Skin epidermis (tissue), 12 donors: ENCODE data around the gene PLPPR3.
"Not testable (repeated sequence)": the region's sequence is repeated elsewhere in the genome, so short reads cannot be mapped to it uniquely, and the experiment has no call there.

ENCODE experiments used
- H3K27ac ChIP-seq, 21 experiments: fragments of 200-600 bp; sonication (generic) in 11 of 21; one replicate each; pipeline ENCODE4 v1.5.0; 2020; ENCODE audit warnings: mild to moderate bottlenecking in 3 of 21, inconsistent platforms in 2 of 21, moderate library complexity in 2 of 21
- H3K4me3 ChIP-seq, 7 experiments: fragments of 200-600 bp; sonication (generic) in 2 of 7; one replicate each; pipeline ENCODE4 v1.5.0; 2020; ENCODE audit warnings: inconsistent platforms in 2 of 7, mild to moderate bottlenecking in 2 of 7, moderate library complexity in 1 of 7

The PLPPR3 gene

DNA sequence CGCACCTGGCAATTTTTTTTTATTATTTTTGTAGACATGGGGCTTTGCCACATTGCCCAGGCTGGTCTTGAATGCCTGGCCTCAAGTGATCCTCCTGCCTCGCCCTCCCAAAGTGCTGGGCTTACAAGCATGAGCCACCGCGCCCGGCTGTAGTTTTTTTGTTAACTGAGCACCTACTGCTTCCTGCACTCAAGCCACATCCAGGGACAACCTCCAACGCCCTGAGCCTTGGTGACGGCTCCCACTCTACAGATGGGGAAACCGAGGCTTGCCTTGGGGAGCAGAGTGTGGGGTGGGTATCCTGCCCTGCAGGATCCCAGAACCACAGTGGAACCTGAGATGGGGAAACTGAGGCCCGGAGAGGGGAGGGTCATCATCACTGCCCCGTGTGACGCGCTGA lies 33.4 kb upstream of the PLPPR3 start:
- H3K27ac ChIP-seq: no peak overlapping the region
- no peak overlapping the region for H3K4me3 ChIP-seq

DNA sequence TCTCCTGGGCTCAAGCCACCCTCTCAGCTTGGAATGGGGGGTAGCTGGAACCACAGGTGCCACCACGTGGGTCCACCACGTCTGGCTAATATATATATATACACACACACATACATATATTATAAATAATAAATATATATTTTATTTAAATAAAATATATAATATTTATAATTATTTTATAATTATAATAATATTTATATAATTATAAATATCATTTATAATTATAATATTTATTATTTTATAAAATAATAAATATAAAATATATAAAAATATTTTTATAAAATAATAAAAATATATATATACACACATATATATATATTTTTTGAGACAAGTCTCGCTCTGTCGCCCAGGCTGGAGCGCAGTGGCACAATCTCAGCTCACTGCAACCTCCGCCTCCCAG lies 32.8 kb upstream of the PLPPR3 start:
- H3K27ac ChIP-seq: no peak overlapping the region
- H3K4me3 ChIP-seq: no peak overlapping the region

DNA sequence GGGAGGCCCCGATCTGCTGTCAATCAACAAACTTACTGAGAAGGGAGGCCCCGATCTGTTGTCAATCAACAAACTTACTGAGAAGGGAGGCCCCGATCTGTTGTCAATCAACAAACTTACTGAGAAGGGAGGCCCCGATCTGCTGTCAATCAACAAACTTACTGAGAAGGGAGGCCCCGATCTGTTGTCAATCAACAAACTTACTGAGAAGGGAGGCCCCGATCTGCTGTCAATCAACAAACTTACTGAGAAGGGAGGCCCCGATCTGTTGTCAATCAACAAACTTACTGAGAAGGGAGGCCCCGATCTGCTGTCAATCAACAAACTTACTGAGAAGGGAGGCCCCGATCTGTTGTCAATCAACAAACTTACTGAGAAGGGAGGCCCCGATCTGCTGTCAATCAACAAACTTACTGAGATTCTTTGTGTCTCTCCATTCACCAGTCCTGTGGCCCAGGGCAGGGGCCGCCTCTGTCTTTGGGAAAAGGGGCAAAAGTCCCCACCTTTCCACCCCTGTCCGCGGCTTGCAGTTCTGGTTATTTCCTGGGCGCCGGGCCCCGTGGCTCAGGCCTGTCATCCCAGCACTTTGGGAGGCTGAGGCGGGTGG lies 32.0 kb upstream of the PLPPR3 start:
- not testable (repeated sequence) for H3K27ac ChIP-seq

DNA sequence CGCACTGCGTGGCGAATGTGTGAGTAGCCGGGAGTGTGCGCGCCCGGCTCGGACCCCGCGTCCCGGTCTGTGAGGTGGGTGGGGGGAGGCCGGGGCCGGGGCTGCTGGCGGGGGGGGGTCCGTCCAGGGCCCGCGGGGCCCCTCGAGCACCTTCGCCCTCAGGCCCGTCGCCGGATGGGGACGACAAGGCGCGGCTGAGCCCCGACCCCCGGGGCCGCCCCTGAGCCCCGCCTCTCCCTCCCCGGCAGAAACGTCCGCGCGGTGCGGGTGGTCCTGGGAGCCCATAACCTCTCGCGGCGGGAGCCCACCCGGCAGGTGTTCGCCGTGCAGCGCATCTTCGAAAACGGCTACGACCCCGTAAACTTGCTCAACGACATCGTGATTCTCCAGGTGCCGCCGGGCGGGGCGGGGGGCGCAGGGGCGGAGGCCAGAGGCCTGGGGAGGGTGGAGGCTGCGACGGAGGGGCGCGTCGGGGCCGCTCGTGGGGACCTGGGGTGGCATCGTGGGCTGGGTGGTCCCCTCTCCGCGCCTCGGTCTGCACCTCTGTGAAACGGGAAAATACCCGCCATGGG lies 31.3 kb upstream of the PLPPR3 start:
- Histone ChIP-seq H3K4me3 (no peak overlapping the region), H3K27ac (peak overlapping the region in 2 of 21 experiments; percentile 12 to 16)

More for the DNA sequence above, 32.0 kb upstream of the PLPPR3 start:
- not testable (repeated sequence) for H3K4me3 ChIP-seq

DNA sequence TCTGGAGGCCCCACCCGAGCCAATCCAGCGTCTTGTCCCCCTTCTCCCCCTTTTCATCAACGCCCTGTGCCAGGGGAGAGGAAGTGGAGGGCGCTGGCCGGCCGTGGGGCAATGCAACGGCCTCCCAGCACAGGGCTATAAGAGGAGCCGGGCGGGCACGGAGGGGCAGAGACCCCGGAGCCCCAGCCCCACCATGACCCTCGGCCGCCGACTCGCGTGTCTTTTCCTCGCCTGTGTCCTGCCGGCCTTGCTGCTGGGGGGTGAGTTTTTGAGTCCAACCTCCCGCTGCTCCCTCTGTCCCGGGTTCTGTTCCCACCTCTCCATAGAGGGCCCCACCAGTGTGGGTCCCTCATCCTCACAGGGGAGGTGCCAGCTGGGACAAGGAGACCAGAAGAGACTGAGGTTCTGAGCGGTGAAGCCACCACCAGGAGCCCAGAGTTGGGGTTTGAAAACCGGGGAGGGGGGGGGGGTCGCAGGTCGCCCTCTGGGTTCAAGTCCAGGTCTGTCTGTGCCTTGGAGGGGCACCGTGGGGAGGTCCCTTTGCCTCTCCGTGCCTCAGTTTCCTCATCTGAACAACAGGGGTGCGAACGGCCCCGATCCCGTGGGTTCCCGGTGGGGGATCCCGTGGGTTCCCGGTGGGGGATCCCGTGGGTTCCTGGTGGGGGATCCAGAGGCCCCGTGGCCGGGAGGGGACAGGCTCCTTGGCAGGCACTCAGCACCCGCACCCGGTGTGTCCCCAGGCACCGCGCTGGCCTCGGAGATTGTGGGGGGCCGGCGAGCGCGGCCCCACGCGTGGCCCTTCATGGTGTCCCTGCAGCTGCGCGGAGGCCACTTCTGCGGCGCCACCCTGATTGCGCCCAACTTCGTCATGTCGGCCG lies 30.6 kb upstream of the PLPPR3 start, which contains the start of gene ELANE:
Gene ELANE (plus strand): TSS at position 168 of the 878 bp plus-strand sequence. CDS start 26 bp downstream, at position 194.
- peak within 1 kb of the TSS in 13 of 21 experiments; percentile 0 to 84 (median 57) for H3K27ac ChIP-seq
- no peak within 1 kb of the TSS for H3K4me3 ChIP-seq

DNA sequence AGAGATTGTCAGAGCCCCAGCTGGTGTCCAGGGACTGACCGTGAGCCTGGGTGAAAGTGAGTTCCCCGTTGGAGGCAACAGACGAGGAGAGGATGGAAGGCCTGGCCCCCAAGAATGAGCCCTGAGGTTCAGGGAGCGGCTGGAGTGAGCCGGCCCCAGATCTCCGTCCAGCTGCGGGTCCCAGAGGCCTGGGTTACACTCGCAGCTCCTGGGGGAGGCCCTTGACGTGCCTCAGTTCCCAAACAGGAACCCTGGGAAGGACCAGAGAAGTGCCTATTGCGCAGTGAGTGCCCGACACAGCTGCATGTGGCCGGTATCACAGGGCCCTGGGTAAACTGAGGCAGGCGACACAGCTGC lies 29.2 kb upstream of the PLPPR3 start:
- Histone ChIP-seq H3K27ac (peak overlapping the region in 20 of 21 experiments; percentile 0 to 84 (median 48)), H3K4me3 (no peak overlapping the region)

DNA sequence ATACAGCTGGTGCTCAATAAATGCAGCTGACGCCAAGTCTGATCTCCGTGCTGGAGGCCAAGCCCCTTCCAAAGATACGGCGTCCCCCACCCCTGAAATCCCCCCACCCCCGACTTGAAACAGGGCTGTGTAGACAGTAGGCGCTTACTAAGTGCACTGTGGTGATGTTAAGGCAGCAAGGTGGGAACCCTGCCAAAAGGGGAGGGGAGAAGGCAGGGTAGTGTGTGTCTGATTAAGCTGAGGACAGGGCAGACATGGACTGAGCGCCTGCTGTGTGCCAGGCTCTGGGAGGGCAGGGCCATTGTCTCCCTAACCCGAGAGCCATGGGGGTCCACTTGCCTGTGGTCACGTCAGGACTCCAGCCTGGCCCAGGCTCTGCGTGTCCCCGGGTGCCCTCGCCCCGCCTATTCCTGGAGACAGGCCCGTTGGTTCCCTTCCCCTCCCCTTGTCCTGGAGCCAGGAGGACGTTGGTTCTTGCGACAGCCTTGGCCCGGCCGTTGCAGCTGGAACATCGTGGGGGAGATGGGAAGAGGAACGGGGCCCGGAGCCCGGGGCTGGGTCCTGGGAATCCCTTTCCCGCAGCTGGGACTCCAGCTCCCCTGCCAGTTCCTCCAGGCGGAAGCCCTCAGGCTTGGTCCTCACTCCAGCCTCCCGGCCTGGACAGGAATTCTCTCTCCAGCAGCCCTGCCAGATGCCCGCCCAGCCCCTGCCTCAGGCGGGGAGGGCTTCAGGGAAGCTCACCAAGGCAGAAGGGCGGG lies 28.6 kb upstream of the PLPPR3 start:
- Histone ChIP-seq H3K27ac (peak overlapping the region in 20 of 21 experiments; percentile 0 to 84 (median 48)), H3K4me3 (no peak overlapping the region)

DNA sequence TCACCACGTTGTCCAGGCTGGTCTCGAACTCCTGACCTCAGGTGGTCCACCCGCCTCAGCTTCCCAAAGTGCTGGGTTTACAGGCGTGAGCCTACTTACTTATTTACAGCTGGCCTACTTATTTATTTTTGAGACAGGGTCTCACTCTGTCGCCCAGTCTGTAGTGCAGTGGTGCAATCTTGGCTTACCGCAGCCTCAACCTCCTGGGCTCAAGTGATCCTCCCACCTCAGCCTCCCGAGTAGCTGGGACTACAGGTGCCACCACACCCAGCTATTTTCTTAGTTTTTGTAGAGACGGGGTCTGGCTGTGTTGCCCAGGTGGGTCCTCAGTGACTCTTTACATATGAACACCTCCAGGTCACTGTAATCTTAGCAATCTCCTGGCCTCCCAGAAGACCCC lies 27.4 kb upstream of the PLPPR3 start:
- H3K4me3 ChIP-seq: not testable (repeated sequence)
- H3K27ac ChIP-seq: peak overlapping the region in 4 of 21 experiments; percentile 23 to 79 (median 52)

DNA sequence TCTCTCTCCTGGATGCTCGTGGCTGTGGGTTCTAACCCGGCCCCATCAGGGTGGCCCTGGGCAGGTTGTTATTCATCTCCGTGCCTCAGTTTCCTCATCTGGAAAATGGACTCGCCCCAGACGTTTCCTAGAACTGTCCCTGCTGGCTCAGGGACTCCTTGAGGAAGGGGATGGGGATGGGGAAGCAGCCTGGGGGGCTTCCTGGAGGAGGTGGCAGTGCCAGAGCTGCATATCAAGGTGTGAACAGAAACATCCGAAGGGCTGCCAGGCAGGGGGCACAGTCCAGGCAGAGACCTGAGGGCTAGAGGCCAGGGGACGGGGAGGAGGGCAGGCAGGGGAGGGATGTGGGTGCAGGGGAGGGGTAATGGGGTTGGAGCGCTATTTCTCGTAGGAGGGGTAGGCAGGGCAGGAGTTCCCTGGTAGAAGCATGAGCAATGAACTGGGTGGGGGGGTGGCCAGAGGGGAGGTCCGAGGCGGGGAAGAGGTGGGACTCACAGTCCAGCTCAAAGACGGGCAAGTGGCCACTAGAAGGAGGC lies 26.7 kb upstream of the PLPPR3 start:
- no peak overlapping the region for H3K4me3 ChIP-seq
- H3K27ac ChIP-seq: peak overlapping the region in 8 of 21 experiments; percentile 35 to 79 (median 54)

DNA sequence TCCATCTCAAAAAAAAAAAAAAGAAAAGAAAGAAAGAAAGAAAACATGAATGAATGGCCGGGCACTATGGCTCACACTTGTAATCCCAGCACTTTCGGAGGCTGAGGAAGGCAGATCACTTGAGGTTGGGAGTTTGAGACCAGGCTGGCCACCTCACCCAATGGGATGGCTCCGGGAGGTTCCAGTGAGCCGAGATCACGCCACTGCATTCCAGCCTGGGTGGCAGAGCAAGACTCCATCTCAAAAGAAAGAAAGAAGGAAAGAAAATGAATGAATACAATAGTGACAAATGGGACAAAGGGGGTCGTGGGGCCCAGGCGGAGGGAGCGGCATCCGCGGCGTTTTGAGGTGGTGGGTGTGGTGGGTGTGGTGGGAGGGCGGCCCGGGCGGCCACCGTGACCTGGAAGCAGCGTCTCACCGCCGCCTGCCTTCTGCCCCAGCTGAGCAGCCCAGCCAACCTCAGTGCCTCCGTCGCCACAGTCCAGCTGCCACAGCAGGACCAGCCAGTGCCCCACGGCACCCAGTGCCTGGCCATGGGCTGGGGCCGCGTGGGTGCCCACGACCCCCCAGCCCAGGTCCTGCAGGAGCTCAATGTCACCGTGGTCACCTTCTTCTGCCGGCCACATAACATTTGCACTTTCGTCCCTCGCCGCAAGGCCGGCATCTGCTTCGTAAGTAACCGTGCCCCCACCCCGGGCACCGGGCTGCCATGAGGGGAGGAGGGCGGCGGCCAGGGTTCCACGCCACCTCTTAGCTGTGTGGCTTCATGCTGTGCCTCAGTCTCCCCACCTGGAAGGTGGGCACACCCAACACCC lies 24.2 kb upstream of the PLPPR3 start:
- Histone ChIP-seq H3K4me3 (no peak overlapping the region), H3K27ac (no peak overlapping the region)

DNA sequence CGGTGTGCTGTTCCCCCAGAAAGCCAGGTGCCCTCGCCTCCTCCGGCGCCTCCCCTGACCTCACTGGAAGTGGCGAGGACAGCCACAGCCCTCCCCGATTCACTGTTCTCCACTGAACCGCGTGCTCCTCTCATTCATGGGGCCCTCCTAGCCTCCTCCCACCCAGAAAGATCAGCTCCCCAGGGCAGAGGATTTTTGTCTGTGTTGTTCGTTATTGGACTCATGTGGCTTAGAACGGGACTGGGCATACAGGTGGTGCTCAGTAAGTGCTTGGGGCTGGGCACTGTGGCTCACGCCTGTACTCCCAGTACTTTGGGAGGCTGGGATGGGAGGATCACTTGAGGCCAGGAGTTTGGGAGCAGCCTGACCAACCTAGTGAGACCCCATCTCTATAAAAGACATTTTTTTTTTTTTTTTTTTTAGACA lies 22.8 kb upstream of the PLPPR3 start:
- Histone ChIP-seq H3K27ac (no peak overlapping the region), H3K4me3 (no peak overlapping the region)

DNA sequence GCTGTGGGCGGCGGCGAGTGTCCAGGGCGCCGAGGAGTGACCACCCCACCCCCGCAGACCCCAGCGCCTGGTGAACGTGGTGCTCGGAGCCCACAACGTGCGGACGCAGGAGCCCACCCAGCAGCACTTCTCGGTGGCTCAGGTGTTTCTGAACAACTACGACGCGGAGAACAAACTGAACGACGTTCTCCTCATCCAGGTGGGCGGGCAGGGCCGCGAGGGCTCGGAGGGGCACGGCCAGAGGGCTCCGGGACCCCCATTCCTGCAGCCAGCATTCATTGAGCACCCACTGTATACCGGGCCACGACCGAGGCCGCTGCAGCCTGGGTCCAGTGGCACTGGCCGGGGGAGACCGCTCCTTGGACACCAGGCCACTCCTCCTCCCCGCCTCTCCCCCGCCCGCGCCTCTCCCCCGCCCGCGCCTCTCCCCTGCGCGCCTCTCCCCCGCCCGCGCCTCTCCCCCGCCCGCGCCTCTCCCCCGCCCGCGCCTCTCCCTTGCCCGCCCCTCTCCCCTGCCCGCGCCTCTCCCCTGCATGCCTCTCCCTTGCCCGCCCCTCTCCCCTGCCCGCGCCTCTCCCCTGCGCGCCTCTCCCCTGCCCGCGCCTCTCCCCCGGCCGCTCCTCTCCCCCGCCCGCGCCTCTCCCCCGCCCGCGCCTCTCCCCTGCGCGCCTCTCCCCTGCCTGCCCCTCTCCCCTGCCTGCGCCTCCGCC lies 22.2 kb upstream of the PLPPR3 start:
- peak overlapping the region in 1 of 7 experiments; percentile 15 for H3K4me3 ChIP-seq
- no peak overlapping the region for H3K27ac ChIP-seq

DNA sequence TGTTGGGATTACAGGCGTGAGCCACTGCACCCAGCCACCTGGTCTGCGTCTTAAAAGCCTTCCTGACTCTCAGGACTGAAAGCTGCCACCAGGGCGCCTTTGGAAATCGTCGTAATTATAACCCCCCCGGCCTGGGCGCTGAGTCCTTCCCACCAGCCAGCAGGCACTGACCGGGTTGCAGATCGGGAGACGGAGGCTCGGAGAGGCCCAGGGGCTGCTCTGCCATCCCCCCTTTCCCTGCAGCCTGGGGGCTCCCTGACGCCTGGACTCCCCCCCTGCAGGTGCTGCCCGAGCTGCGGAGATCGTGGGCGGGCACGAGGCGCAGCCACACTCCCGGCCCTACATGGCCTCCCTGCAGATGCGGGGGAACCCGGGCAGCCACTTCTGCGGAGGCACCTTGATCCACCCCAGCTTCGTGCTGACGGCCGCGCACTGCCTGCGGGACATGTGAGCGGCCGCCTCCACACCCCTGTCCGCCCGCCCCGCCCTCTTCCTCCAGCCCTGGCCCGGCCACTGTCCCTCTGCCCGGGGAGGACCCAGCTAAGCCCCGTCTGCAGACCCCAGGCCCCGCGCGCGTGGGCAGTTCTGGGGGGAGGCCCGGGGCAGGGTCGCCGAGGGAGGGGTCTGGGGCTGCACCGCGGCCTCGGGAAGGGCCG lies 21.6 kb upstream of the PLPPR3 start:
- Histone ChIP-seq H3K4me3 (peak overlapping the region in 1 of 7 experiments; percentile 15), H3K27ac (no peak overlapping the region)

DNA sequence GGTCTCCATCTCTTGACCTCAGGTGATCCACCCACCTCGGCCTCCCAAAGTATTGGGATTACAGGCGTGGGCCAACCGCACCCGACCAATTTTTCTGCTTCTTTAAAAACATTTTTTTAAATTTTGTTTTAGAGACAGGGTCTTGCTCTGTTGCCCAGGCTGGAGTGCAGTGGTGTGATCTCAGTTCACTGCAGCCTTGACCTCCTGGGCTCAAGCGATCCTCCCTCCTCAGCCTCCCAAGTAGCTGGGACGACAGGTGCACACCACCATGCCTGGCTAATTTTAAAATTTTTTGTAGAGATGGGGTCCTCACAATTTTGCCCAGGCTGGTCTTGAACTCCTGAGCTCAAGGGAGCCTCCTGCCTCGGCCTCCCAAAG lies 21.0 kb upstream of the PLPPR3 start:
- H3K27ac ChIP-seq, H3K4me3 ChIP-seq: not testable (repeated sequence)

DNA sequence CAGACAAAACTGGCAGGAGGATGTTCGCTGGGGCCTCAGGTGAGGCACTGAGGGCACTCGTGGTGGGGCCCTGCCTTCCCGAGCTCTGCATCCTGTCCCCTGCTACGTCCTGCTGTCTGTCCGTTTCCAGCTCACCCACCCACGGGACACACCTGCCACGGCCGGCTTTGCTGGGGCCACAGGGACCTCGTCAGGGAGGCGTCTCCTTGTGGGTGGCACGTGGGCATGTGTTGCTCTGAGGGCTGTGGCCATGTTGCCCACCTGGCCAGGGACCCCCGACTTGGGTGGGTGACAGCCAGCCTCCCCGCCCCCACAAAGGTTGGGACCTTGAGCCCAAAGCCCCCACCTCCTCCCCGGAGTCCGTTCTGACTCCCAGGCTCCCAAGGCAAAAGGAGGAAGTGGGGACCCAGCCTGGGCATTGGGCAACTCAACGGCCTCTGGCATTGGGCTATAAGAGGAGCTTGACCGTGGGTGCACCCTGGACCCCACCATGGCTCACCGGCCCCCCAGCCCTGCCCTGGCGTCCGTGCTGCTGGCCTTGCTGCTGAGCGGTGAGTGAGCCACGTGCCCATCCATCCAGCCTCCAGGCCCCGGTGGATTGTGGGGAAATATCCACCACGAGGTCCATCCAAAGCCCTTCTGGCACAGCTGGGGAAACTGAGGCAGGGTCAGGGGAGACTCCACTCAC lies 18.9 kb upstream of the PLPPR3 start, which contains the start of gene PRTN3:
Gene PRTN3 (plus strand): TSS at position 481 of the 688 bp plus-strand sequence. CDS start 10 bp downstream, at position 491.
- Histone ChIP-seq H3K4me3 (no peak within 1 kb of the TSS), H3K27ac (no peak within 1 kb of the TSS)

DNA sequence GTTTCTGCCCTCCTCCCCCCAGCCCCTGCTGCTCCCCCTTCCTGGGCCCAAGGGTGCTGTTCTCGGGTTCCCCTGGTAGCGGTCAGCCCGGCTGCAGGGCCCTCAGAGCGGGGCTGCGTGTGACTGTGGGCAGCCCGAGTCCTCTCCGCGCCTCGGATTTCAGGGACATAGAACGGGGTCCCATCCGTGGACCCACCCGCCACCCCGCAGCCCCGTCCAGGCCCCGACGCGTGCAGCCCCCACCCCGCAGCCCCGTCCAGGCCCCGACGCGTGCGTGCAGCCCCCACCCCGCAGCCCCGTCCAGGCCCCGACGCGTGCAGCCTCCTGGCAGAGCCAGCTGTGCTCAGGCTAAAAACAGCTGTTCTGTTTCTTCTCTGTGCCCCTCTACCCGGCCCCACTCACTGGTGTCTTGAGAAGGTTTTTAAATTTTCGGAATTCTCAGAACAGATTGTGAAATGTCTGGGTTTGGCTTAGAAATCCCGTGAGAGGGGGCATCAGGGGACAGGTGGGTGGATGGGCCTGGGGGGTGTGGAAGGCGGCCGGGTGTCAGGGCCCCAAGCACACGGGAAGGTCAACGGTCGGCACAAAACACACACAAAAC lies 13.6 kb upstream of the PLPPR3 start:
- H3K27ac ChIP-seq: no peak overlapping the region

DNA sequence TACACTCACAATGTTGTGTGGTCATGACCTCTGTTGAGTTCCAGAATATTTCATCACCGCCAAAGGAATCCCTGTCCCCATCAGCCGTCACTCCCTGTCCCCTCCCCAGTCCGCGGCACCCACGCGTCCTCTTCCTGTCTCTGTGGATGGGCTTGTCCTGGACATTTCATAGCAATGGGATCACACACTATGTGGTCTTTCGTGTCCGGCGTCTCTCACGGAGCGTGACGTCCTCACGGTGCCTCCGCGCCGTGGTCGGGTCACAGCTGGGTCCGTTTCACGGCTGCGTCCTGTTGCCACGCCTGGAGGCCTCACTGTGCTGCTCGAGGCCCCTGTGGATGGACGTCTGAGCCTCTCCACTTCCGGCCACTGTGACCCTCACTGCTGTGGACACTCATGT lies 12.5 kb upstream of the PLPPR3 start:
- Histone ChIP-seq H3K27ac (no peak overlapping the region), H3K4me3 (no peak overlapping the region)

More for the DNA sequence above, 13.6 kb upstream of the PLPPR3 start:
- no peak overlapping the region for H3K4me3 ChIP-seq
